ENCODE data around the gene NRDE2.
A peak's percentile ranks its signal among the peaks of the same experiment; 100 is the strongest.

Gene NRDE2

DNA sequence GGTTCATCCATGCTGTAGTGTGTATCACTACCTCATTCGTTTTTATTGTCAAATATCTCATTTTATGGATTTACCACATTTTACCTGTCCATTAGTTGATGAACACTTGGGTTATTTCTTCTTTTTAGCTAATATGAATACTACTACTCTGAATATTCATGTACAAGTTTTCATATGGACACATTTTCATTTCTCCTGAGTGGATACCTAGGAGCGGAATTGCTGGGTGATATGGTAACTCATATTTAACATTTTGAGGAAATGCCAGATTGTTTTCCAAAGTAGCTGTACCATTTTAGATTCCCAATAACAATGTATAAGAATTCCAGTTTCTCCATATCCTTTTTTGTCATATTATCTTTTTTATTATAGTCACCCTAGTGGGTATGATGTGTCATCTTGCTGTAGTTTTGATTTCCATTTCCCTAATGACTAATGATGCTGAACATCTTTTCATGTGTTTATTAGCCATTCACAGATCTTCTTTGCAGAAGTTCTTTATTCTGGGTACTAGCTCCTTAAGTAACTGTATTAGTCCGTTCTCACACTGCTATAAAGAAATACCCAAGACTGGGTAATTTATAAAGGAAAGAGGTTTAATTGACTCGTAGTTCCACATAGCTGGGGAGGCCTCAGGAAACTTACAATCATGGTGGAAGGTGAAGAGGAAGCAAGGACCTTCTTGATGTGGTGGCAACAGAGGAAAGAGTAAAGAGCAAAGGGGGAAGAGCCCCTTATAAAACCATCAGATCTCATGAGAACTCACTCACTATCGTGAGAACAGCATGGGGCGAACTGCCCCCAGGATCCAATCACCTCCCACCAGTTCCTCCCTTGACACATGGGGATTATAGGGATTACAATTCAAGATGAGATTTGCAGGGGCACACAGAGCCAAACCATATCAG, 11.9 kb downstream of the NRDE2 start:
- H3K27me3 ChIP-seq: no peaks in the 10 kb centered on the region
- H3K4me1 ChIP-seq: peaks cover 26% of the 10 kb centered on the region
- H3K4me3 ChIP-seq: no peak overlapping the region
- H3K36me3 ChIP-seq: peaks cover 63% of the 10 kb centered on the region
- H3K9ac ChIP-seq: no peak overlapping the region
- no peak overlapping the region for H3K4me2 ChIP-seq
- H3K9me3 ChIP-seq: peaks cover 24% of the 10 kb centered on the region
- no peak for TF ChIP-seq Cebpa-rat (IDR thresholded peaks at IDR 0.05)
- peaks cover 25% of the 10 kb centered on the region; the same call in 1 of the 2 replicates for H4K20me1 ChIP-seq
- H3K27ac ChIP-seq: no peak overlapping the region

DNA sequence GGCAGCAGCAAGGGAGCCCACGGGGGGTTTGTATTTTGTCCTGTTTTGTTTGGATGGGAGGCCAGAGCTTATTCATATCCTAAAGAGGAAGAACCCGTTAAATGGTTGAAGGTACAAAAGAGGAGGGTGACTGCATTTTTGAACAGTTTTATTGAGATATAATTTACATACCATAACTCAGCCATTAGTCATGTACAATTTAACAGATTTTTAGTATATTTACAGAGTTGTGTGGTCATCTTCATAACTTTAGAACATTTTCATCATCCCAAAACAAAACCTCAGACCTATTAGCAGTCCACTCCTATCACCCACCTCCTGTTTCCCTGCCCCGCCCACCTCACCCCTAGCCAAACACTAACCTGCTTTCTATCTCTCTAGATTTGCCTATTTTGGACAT, 12.6 kb downstream of the NRDE2 start:
- H3K27me3 ChIP-seq: no peaks in the 10 kb centered on the region
- peaks cover 26% of the 10 kb centered on the region for H3K4me1 ChIP-seq
- H3K9me3 ChIP-seq: peaks cover 24% of the 10 kb centered on the region
- no peak overlapping the region for H3K9ac ChIP-seq
- TF ChIP-seq Cebpa-rat (IDR thresholded peaks at IDR 0.05): no peak
- peaks cover 21% of the 10 kb centered on the region; the same call in 1 of the 2 replicates for H4K20me1 ChIP-seq
- H3K27ac ChIP-seq: no peak overlapping the region
- no peak overlapping the region for H3K4me3 ChIP-seq
- H3K36me3 ChIP-seq: peaks cover 63% of the 10 kb centered on the region
- no peak overlapping the region for H3K4me2 ChIP-seq

DNA sequence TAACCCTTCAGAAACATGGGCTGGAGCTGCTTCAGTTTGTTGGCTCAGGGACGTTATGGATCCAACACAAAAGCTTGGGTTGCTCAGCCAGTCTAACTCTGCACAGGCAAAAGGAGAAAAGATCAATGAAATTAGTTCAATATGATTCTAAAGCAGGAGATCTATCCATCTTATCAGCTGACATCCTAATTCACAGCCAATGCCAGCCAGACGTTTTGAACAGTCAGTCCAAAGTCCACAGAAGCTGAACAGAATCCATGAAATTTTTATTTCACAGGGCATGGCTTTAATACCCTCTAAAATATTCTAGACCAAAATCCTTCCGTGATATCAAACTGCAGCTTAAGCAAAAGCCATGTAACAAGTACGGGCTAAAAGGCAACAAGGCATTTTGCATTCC, 13.7 kb downstream of the NRDE2 start:
- Histone ChIP-seq H3K27ac (no peak overlapping the region), H3K4me1 (peaks cover 26% of the 10 kb centered on the region), H3K4me2 (peak overlapping the region; percentile 48; the same call in 1 of the 2 replicates), H3K9me3 (peaks cover 24% of the 10 kb centered on the region), H3K27me3 (no peaks in the 10 kb centered on the region), H3K36me3 (peaks cover 72% of the 10 kb centered on the region), H4K20me1 (peaks cover 11% of the 10 kb centered on the region; the same call in 1 of the 2 replicates), H3K4me3 (no peak overlapping the region), H3K9ac (no peak overlapping the region)
- TF ChIP-seq Cebpa-rat (IDR thresholded peaks at IDR 0.05): no peak

DNA sequence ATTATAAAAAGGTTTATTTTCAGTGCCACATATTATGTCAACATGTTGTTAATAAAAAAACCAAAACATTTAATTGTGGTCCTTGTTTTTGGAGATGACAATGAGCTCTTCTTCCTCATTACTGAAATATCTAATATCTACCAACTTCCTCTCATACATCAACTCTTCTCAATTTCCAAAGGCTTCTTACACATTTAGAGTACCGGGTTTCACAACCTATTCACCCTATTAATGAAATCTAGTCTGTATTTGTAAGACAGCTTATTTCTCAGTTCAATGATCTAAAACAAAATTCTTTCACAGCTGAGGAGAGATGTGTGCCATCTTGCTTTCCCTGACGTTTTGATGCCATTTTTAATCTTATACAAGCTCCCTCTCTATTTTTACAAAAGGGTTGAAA, 14.5 kb downstream of the NRDE2 start:
- Histone ChIP-seq H3K9me3 (peaks cover 24% of the 10 kb centered on the region), H3K27me3 (no peaks in the 10 kb centered on the region), H3K27ac (peak overlapping the region; percentile 38; the same call in 1 of the 2 replicates), H3K4me1 (peaks cover 26% of the 10 kb centered on the region), H3K4me2 (peak overlapping the region; percentile 48), H3K4me3 (no peak overlapping the region), H4K20me1 (peaks cover 6% of the 10 kb centered on the region; the same call in 1 of the 2 replicates), H3K9ac (no peak overlapping the region), H3K36me3 (peaks cover 80% of the 10 kb centered on the region)
- TF ChIP-seq Cebpa-rat (IDR thresholded peaks at IDR 0.05): no peak

DNA sequence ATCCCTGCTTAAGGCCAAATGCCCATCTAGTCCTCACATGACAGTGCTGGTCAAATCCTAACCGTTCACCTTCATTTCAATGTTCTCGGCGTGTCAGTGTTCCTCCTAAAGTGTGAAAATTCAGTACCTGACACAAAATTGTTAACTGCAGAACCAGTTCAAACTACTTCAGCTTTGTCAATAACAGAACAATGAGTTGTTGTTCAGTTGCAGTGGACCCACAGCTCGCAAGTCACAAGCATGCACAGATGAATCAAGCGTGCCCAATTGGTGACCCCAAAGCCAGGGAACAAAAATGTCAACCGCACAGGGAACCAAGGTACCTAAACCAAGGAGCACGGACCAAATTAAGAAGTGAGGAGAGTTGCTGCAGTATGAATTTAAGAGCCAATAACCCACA, 23.2 kb downstream of the NRDE2 start:
- no peak overlapping the region for H3K9ac ChIP-seq
- H3K36me3 ChIP-seq: peaks cover 93% of the 10 kb centered on the region
- no peak overlapping the region for H3K4me3 ChIP-seq
- no peaks in the 10 kb centered on the region for H4K20me1 ChIP-seq
- no peak overlapping the region for H3K4me2 ChIP-seq
- no peak for TF ChIP-seq Cebpa-rat (IDR thresholded peaks at IDR 0.05)
- H3K27me3 ChIP-seq: no peaks in the 10 kb centered on the region
- H3K9me3 ChIP-seq: no peaks in the 10 kb centered on the region
- no peaks in the 10 kb centered on the region for H3K4me1 ChIP-seq
- no peak overlapping the region for H3K27ac ChIP-seq

DNA sequence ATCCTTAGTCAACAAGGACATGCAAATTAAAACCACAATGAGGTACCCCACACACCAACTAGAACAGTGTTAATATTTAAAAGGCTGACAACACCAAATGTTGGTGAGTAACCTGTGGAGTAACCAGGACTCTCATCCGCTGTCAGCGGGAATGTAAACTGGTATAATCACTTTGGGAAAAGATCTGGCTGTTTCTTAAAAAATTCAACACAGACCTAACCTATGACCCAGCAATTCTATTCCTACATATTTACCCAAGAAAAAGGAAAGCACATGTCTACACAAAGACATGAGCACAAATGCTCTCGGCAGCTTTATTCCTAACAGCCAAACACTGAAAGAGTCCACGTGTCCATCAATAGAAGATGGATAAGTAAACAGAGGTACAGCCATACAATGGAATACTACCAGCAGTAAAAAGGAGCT, 26.6 kb downstream of the NRDE2 start:
- peaks cover 6% of the 10 kb centered on the region; the same call in 1 of the 2 replicates for H3K4me1 ChIP-seq
- H4K20me1 ChIP-seq: no peaks in the 10 kb centered on the region; the same call in 1 of the 2 replicates
- TF ChIP-seq Cebpa-rat (IDR thresholded peaks at IDR 0.05): no peak
- peaks cover 83% of the 10 kb centered on the region for H3K36me3 ChIP-seq
- no peak overlapping the region for H3K4me2 ChIP-seq
- no peak overlapping the region for H3K27ac ChIP-seq
- no peak overlapping the region for H3K4me3 ChIP-seq
- H3K27me3 ChIP-seq: no peaks in the 10 kb centered on the region
- H3K9ac ChIP-seq: no peak overlapping the region
- no peaks in the 10 kb centered on the region for H3K9me3 ChIP-seq

DNA sequence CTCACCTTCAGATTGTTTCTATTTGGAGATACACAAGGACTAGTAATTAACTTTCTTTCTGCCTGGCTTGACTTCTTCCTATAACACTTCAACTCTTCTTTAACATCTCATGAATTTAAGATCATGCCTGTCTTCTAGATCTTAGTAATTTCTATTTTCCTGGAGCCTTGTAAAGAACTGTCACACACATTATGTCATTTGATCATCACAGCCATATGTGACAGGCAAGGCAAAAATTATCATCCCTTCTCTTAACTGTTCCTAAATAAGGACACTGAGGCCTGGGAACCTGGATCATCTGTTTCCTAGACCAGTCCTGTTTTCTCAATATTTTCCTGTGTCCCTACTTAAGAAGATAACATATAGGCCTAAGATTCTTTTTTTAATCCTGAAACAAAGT, 27.2 kb downstream of the NRDE2 start:
- no peak overlapping the region for H3K9ac ChIP-seq
- peaks cover 6% of the 10 kb centered on the region; the same call in 1 of the 2 replicates for H3K4me1 ChIP-seq
- no peak for TF ChIP-seq Cebpa-rat (IDR thresholded peaks at IDR 0.05)
- no peaks in the 10 kb centered on the region; the same call in 1 of the 2 replicates for H4K20me1 ChIP-seq
- H3K4me3 ChIP-seq: no peak overlapping the region
- no peak overlapping the region for H3K27ac ChIP-seq
- H3K9me3 ChIP-seq: no peaks in the 10 kb centered on the region
- peaks cover 76% of the 10 kb centered on the region for H3K36me3 ChIP-seq
- H3K4me2 ChIP-seq: no peak overlapping the region
- H3K27me3 ChIP-seq: no peaks in the 10 kb centered on the region

DNA sequence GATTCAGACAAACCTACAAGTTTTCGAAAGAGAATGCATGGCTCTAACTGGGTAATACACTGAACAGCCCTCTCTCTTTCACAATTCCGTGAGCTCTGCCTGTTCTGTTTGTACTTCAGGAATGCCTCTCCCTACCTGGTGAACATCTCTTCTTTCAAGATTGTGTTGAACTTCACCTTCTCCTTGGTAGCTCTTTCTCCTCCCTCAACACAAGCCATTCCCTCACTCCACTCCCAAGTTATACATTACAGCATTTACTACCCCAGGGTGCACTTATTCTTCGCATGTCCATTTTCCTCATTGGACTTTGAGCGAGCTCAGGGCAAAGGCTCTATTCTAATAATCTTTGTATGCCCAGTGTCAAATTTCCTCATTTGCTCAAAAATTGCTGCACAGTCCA, 28.3 kb downstream of the NRDE2 start:
- Histone ChIP-seq H3K27me3 (no peaks in the 10 kb centered on the region), H3K4me3 (no peak overlapping the region), H3K4me2 (no peak overlapping the region), H3K27ac (no peak overlapping the region), H3K9ac (no peak overlapping the region), H3K4me1 (peaks cover 6% of the 10 kb centered on the region; the same call in 1 of the 2 replicates), H3K36me3 (peaks cover 69% of the 10 kb centered on the region), H3K9me3 (no peaks in the 10 kb centered on the region), H4K20me1 (no peaks in the 10 kb centered on the region; the same call in 1 of the 2 replicates)
- TF ChIP-seq Cebpa-rat (IDR thresholded peaks at IDR 0.05): no peak

DNA sequence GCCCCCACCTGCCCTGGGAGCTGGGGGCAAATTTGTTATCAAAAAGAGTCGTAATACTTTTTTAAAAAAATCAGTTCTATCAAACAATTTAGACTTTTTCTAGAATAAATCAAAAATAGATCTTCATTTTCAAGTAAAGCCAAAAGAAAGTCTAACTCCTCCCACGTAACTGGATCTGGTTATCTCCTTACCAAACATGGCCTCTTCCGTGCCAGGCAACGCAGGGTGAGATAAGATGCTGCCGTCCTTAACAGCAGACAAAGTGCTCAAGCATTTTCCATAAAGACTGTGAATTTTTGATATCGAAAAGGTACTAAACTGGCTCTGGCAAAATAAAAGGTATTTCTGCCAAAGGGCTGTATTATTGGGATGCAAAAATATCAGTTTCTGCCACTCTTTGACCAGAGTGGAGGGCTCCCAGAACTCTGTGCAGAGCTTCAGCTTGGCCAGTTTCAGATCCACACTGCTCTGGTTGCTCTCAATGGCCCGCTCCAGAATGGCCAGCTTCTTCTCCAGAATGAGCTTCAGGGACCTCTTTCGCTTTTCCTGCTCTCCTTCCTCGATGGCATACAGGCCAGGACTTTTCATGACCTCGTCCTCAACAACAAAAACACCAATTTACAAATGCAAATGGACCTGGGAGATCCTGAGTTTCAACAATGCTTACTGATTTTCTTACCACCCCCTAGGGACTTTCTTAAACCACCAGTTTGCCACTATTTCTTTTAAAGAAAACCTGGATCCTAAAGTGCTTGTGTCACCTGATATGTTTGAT, 29.0 kb downstream of the NRDE2 start:
- no peak overlapping the region for H3K9ac ChIP-seq
- H3K9me3 ChIP-seq: no peaks in the 10 kb centered on the region
- TF ChIP-seq Cebpa-rat (IDR thresholded peaks at IDR 0.05): no peak
- H3K4me2 ChIP-seq: no peak overlapping the region
- H3K4me1 ChIP-seq: peaks cover 6% of the 10 kb centered on the region; the same call in 1 of the 2 replicates
- no peaks in the 10 kb centered on the region; the same call in 1 of the 2 replicates for H4K20me1 ChIP-seq
- H3K27ac ChIP-seq: no peak overlapping the region
- peaks cover 69% of the 10 kb centered on the region for H3K36me3 ChIP-seq
- H3K4me3 ChIP-seq: no peak overlapping the region
- no peaks in the 10 kb centered on the region for H3K27me3 ChIP-seq
